Trophoblast cell (in vitro differentiated cells and primary cell): Measurements from ENCODE around the gene KCTD17.

Experiments used
- DNase-seq, 2 donors: peaks; one replicate each; pipeline ENCODE4 v3.0.0-alpha.2; 2016
- H2AFZ ChIP-seq: 2 replicates; pipeline ENCODE4 v1.6.1; 2013; ENCODE audit warnings: low read length, moderate library complexity, mild to moderate bottlenecking; ENCODE audit not compliant: insufficient read depth, poor library complexity
- H2AK5ac ChIP-seq: 2 replicates; pipeline ENCODE4 v1.6.1; 2013; ENCODE audit warnings: mild to moderate bottlenecking, low read length
- H2BK120ac ChIP-seq: 2 replicates; pipeline ENCODE4 v1.6.1; 2013; ENCODE audit warnings: low read length, mild to moderate bottlenecking, moderate library complexity; ENCODE audit not compliant: insufficient read depth, poor library complexity
- H2BK12ac ChIP-seq: 2 replicates; pipeline ENCODE4 v1.6.1; 2013; ENCODE audit warnings: mild to moderate bottlenecking, low read length, moderate library complexity
- H2BK5ac ChIP-seq: 2 replicates; pipeline ENCODE4 v1.6.1; 2013; ENCODE audit warnings: low read length, low read depth, moderate library complexity, mild to moderate bottlenecking; ENCODE audit not compliant: poor library complexity
- H3K14ac ChIP-seq: 2 replicates; pipeline ENCODE4 v1.6.1; 2013; ENCODE audit warnings: mild to moderate bottlenecking, low read length
- H3K18ac ChIP-seq: 2 replicates; pipeline ENCODE4 v1.6.1; 2013; ENCODE audit warnings: mild to moderate bottlenecking, low read length
- H3K23ac ChIP-seq: 2 replicates; pipeline ENCODE4 v1.6.1; 2013; ENCODE audit warnings: low read length
- H3K27ac ChIP-seq: 2 replicates; pipeline ENCODE4 v1.5.1; 2013; ENCODE audit warnings: low read depth, mild to moderate bottlenecking, inconsistent platforms, low read length, moderate library complexity
- H3K27me3 ChIP-seq: 2 replicates; pipeline ENCODE4 v1.6.1; 2013; ENCODE audit warnings: inconsistent platforms, mild to moderate bottlenecking, low read length, moderate library complexity; ENCODE audit not compliant: insufficient read depth
- H3K36me3 ChIP-seq, 2 experiments: 1 replicate in 1 of 2; 2 replicates in 1 of 2; pipeline ENCODE4 v1.6.1; 2013; ENCODE audit warnings: low read length in 2 of 2, mild to moderate bottlenecking in 2 of 2, moderate library complexity in 1 of 2; ENCODE audit not compliant: insufficient read depth in 2 of 2, control insufficient read depth in 1 of 2
- H3K4ac ChIP-seq: 2 replicates; pipeline ENCODE4 v1.6.1; 2013; ENCODE audit warnings: low read depth, mild to moderate bottlenecking, low read length, moderate library complexity
- H3K4me1 ChIP-seq, 2 experiments: 1 replicate in 1 of 2; 2 replicates in 1 of 2; pipeline ENCODE4 v1.6.1; 2013; ENCODE audit warnings: low read length in 2 of 2, mild to moderate bottlenecking in 2 of 2, moderate library complexity in 1 of 2; ENCODE audit not compliant: insufficient read depth in 2 of 2, control insufficient read depth in 1 of 2
- H3K4me2 ChIP-seq: 2 replicates; pipeline ENCODE4 v1.6.1; 2013; ENCODE audit warnings: inconsistent platforms, mild to moderate bottlenecking, low read length, moderate library complexity
- H3K4me3 ChIP-seq: 2 replicates; pipeline ENCODE4 v1.5.1; 2013; ENCODE audit warnings: mild to moderate bottlenecking, low read depth, low read length, inconsistent platforms
- H3K79me1 ChIP-seq: one replicate; pipeline ENCODE4 v1.6.1; 2013; ENCODE audit warnings: low read length
- H3K79me2 ChIP-seq: 2 replicates; pipeline ENCODE4 v1.6.1; 2013; ENCODE audit warnings: low read length, mild to moderate bottlenecking; ENCODE audit not compliant: control insufficient read depth, insufficient read depth, poor library complexity
- H3K9ac ChIP-seq: 2 replicates; pipeline ENCODE4 v1.6.1; 2013; ENCODE audit warnings: mild to moderate bottlenecking, low read length
- H3K9me3 ChIP-seq: 2 replicates; pipeline ENCODE4 v1.6.1; 2013; ENCODE audit warnings: low read depth, mild to moderate bottlenecking, control low read depth, inconsistent platforms, low read length; ENCODE audit not compliant: insufficient read depth
- H4K12ac ChIP-seq: 2 replicates; pipeline ENCODE4 v1.6.1; 2013; ENCODE audit warnings: low read depth, mild to moderate bottlenecking, low read length, moderate library complexity
- H4K8ac ChIP-seq: 2 replicates; pipeline ENCODE4 v1.6.1; 2013; ENCODE audit warnings: low read depth, mild to moderate bottlenecking, low read length, moderate library complexity
- H4K91ac ChIP-seq: one replicate; pipeline ENCODE4 v1.6.1; 2013; ENCODE audit warnings: low read depth, mild to moderate bottlenecking, low read length, moderate library complexity
- WGBS: extraction: QIAGEN DNeasy Blood & Tissue Kit; methylation state at CpG from one replicate; pipeline ENCODE4 v1.1.7; 2013; ENCODE audit warnings: missing lambda C conversion rate; ENCODE audit not compliant: insufficient read length, insufficient coverage; ENCODE audit errors: extremely low coverage; 5-methylcytosine and 5-hydroxymethylcytosine counted together

Gene KCTD17

DNA sequence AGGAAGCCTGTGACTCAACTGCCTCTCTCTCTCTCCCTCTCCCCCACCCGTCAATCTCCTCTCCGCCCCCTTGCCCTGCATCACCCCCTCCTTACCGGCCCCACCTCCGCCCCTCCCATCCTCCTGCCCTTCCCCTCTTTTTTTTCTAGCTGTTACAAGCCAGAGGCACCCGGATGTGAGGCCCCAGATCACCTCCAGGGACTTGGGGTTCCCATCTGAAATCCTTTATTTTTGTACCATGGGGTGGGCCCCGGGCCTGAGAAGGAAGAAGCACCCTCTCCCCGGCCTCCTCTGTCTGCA, 10.8 kb downstream of the KCTD17 start:
- no peak overlapping the region for H3K18ac ChIP-seq
- no peak overlapping the region for H4K8ac ChIP-seq
- H2AFZ ChIP-seq = no peak overlapping the region
- no peak overlapping the region for H2BK5ac ChIP-seq
- no peak overlapping the region for H3K9ac ChIP-seq
- H3K27ac ChIP-seq = no peak overlapping the region
- no peak overlapping the region for H3K23ac ChIP-seq
- DNase-seq = no peak
- H4K91ac ChIP-seq = no peak overlapping the region
- H4K12ac ChIP-seq = no peak overlapping the region
- H2BK12ac ChIP-seq = no peak overlapping the region
- H3K4me1 ChIP-seq = no peaks in the 10 kb centered on the region
- no peak overlapping the region for H3K4me3 ChIP-seq
- H3K79me2 ChIP-seq = no peaks in the 10 kb centered on the region
- no peaks in the 10 kb centered on the region for H3K36me3 ChIP-seq
- no peaks in the 10 kb centered on the region for H3K27me3 ChIP-seq
- no peaks in the 10 kb centered on the region for H3K79me1 ChIP-seq
- H3K4me2 ChIP-seq = no peak overlapping the region
- no peak overlapping the region for H2BK120ac ChIP-seq
- H3K9me3 ChIP-seq = peaks cover 7% of the 10 kb centered on the region
- no peak overlapping the region for H2AK5ac ChIP-seq
- H3K4ac ChIP-seq = no peak overlapping the region
- H3K14ac ChIP-seq = no peak overlapping the region
- no CpG with 5 or more reads among the region's 7 CpGs for WGBS

DNA sequence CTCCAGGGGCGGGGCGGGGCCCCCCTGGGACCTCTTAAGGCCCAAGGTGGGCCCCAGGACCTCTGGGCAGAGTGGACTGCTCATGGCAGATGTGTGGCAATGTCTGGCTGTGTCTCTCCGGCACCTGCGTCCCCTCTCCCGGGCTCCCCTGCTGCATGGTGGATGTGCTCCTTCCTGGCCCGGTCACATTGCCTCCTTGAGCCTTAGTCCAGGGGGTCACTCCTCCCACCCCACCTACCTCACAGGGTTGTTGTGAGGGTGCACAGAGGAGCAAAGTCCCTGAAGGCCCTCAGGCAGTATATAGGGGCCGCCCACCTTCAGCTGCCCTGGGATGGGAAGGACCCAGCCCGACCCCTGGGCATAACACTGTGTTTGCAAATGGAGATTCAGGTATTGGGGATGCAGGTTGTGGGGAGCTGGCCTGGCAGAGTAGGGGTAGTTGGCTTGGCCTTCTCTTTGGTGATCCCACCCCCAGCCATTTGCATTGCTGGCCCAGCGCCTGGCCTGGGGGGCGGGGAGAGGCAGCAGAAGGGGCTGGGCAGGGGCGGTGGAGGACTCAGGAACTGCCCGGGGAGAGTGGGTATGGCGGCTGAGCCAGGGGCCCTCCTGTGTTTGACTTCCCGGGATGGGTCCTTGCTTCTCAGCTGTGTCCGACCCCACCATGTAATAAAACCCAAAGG, 11.3 kb downstream of the KCTD17 start:
- Histone ChIP-seq H2BK5ac (no peak overlapping the region), H3K4me2 (no peak overlapping the region), H3K4me3 (no peak overlapping the region), H2BK120ac (no peak overlapping the region), H3K27me3 (no peaks in the 10 kb centered on the region), H2BK12ac (no peak overlapping the region), H3K36me3 (no peaks in the 10 kb centered on the region), H3K4ac (no peak overlapping the region), H2AK5ac (no peak overlapping the region), H3K9ac (no peak overlapping the region), H4K91ac (no peak overlapping the region), H3K79me2 (no peaks in the 10 kb centered on the region), H3K79me1 (no peaks in the 10 kb centered on the region), H3K23ac (no peak overlapping the region), H2AFZ (no peak overlapping the region), H4K8ac (no peak overlapping the region), H3K14ac (no peak overlapping the region), H4K12ac (no peak overlapping the region), H3K9me3 (peaks cover 7% of the 10 kb centered on the region), H3K27ac (no peak overlapping the region), H3K18ac (no peak overlapping the region), H3K4me1 (no peaks in the 10 kb centered on the region)
- no peak for DNase-seq
- no CpG with 5 or more reads among the region's 15 CpGs for WGBS

- Histone ChIP-seq H4K91ac (no peak overlapping the region), H2BK5ac (no peak overlapping the region), H3K9me3 (peaks cover 7% of the 10 kb centered on the region), H3K79me1 (no peaks in the 10 kb centered on the region), H3K27ac (no peak overlapping the region), H3K4me3 (no peak overlapping the region), H2BK12ac (no peak overlapping the region), H3K4ac (no peak overlapping the region), H3K36me3 (no peaks in the 10 kb centered on the region), H4K12ac (no peak overlapping the region), H2AK5ac (no peak overlapping the region), H3K18ac (no peak overlapping the region), H2AFZ (no peak overlapping the region), H3K4me2 (no peak overlapping the region), H3K27me3 (peaks cover 3% of the 10 kb centered on the region), H4K8ac (no peak overlapping the region), H3K14ac (no peak overlapping the region), H2BK120ac (no peak overlapping the region), H3K9ac (no peak overlapping the region), H3K4me1 (no peaks in the 10 kb centered on the region), H3K79me2 (no peaks in the 10 kb centered on the region), H3K23ac (no peak overlapping the region)
- no CpG with 5 or more reads among the region's 28 CpGs for WGBS
- DNase-seq = peak in 1 of 2 donors; percentile 39
Measured at GRCh38 chr22:37063431-37064420, 12.2 kb downstream of the KCTD17 start.

DNA sequence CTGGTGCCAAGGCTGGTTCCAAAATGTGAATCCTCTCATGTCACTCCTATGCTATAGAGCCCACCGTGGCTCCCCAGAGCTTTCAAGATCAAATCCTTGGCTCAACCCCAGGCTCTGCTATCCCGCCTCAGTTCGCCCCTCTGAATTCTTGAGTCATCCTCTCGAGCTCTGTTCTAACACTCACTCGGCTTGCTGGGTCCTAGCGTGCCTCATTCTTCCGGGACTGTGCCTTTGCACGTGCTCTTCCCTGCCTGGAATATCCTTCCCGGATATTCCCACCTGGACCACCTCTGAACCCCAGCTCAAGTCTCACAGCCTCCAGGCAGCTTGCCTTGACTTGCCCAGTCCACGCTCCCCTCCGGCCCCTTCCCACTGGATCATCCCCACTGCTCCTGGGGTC, 13.0 kb downstream of the KCTD17 start:
- Histone ChIP-seq H4K12ac (no peak overlapping the region), H2BK120ac (no peak overlapping the region), H4K91ac (no peak overlapping the region), H2BK5ac (no peak overlapping the region), H3K36me3 (no peaks in the 10 kb centered on the region), H3K23ac (no peak overlapping the region), H3K4me1 (no peaks in the 10 kb centered on the region), H3K4ac (no peak overlapping the region), H2BK12ac (no peak overlapping the region), H3K79me2 (no peaks in the 10 kb centered on the region), H3K79me1 (no peaks in the 10 kb centered on the region), H3K9ac (no peak overlapping the region), H3K18ac (no peak overlapping the region), H3K4me3 (no peak overlapping the region), H3K27ac (no peak overlapping the region), H3K4me2 (no peak overlapping the region), H3K9me3 (peaks cover 6% of the 10 kb centered on the region), H2AK5ac (no peak overlapping the region), H4K8ac (no peak overlapping the region), H3K27me3 (peaks cover 10% of the 10 kb centered on the region), H2AFZ (no peak overlapping the region), H3K14ac (no peak overlapping the region)
- no peak for DNase-seq
- WGBS = no CpG with 5 or more reads among the region's 11 CpGs
